Measurements from ENCODE around the gene NKD2.
"Not testable (repeated sequence)": the region's sequence is repeated elsewhere in the genome, so short reads cannot be mapped to it uniquely, and the experiment has no call there.

NKD2 gene, protein sequence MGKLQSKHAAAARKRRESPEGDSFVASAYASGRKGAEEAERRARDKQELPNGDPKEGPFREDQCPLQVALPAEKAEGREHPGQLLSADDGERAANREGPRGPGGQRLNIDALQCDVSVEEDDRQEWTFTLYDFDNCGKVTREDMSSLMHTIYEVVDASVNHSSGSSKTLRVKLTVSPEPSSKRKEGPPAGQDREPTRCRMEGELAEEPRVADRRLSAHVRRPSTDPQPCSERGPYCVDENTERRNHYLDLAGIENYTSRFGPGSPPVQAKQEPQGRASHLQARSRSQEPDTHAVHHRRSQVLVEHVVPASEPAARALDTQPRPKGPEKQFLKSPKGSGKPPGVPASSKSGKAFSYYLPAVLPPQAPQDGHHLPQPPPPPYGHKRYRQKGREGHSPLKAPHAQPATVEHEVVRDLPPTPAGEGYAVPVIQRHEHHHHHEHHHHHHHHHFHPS

DNA sequence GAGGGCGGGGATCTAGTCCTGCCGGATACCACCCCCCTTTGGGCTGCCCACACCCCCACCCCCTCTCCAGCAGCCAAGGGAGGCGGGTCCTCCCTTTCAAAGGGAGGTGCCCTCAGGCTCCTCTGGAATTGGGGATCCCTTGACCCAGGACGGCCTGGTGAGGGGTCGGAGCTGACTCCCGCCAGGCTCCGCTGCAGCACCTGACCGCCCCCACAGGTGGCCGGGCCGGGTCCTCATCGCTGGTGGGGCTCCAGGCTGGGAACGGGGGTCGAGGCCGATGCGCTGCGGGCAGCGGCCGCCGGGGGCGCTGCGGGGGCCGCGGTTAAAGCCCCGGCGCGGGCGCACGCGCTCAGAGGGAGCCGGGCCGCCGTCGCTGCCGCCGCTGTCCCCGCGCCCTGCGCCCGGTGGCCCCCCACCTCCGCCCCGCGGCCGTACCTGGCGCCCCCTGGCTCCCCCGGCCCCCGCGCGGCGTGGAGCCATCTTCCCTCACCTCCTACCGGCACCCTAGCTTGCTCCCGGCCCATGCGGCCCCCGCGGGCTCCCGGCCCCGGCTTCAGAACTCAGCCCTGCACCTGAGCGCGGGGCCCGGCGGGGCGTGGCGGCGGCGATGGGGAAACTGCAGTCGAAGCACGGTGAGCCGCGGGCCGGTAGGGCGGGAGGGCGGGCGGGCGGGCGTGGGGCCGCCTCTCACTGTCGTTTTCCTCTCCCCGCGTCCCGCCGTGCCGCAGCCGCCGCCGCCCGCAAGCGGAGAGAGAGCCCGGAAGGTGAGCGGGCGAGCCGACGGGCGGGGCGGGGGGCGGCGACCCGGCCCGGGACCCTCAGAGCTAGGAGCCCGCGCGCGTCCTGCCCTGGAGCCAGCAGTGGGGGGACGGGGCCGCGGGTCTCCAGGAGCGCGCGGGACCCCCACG lies at the start of gene NKD2:
NKD2 (plus strand) TSS at position 352 of the 908 bp plus-strand sequence; CDS start at position 608, 256 bp downstream.
- DNase-seq: peak; percentile 41

DNA sequence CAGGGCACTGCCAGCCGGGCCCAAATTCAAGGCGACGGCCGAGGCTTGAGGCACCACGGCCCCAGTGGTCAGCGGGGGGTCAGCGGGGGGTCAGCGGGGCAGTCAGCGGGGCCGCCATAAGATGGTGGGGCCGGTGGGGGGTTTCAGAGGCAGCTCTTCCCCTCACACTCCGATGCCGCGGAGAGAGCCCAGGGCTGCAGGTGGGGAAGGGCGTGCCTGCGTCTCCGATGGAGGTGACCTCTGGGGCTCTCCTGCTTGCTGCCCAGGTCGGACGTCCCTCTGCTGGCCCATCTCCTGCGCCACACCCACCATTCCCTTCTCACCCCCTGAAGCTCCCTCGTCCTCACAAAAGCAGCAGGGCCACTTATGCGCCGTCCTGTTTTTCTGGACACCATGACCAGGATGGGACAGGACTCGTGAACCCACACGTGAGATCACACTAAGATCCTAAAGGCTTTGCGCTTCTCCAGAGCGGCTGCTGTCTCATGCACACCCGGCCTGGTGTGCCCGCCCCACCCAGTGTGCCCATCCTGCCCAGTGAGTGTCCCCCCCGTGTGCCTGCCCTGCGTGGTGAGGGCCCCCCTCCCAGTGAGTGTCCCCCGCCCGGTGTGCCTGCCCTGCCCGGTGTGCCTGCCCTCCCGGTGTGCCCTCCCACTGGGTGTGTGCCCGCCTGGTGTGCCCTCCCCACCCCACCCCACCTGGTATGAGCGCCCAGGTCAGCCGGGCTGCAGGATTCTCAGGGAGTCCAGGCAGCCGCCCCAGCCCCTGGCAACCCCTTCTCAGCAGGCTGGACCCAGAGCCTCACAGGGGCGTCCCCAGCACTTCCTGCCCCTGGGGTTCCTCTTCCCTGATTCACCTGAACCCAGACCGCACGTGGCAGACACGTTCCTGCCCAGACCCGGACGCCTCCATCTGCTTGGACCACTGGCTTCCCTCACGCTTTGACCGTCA lies 48.7 kb upstream of the NKD2 start:
- DNase-seq: no peak

DNA sequence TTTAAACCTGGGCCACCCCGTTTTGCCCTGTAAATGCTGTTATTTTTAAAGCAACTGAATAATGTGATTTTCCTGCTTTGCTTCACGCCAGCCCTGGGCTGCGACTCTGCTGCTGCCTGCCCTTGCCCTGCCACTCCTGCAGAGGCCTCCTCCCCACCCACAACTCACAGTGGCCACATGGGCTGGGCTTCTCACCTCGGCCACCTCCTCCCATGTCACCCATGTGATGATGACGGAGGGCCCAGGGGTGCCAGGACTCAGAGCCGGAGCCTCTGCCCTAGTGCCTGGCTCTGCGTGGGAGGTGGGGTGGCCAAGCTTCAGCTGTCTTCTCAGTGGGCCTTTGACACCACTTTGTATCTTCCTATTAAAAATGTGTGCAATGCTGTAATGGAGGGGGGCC lies 48.1 kb upstream of the NKD2 start:
- DNase-seq: no peak

DNA sequence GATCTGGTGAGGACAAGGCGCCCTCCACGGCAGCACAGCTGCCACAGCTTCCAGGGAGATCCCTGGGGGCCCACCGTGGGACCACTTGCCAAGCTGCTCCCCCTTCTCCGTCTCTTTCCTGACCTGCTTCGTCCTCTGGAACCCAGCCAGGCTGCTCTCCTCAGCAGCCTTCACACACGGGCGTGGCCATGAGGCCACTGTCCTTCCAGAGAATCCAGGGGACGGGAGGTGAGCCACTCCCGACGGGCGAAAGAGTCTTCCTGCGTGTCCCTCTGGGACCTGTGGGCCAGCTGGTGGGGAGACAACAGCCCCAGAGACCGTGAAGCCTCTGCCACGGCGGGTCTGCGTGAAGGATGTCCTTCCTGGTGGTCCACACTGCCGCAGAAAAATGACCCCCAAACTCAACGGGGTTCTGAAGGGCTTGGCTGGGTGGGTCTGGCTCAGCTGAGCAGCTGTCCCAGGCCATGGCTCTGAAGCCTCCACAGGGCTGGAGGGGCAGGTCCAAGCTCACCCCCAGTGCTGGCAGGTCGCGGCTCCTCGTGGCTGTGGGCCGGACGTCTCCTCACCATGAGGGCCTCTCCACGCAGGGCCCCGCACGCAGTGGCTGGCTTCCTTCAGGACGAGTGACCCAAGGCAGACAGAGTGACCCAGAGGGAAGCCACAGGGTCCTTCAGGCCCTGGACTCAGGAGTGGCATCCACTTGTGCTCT lies 47.4 kb upstream of the NKD2 start:
- DNase-seq: no peak

DNA sequence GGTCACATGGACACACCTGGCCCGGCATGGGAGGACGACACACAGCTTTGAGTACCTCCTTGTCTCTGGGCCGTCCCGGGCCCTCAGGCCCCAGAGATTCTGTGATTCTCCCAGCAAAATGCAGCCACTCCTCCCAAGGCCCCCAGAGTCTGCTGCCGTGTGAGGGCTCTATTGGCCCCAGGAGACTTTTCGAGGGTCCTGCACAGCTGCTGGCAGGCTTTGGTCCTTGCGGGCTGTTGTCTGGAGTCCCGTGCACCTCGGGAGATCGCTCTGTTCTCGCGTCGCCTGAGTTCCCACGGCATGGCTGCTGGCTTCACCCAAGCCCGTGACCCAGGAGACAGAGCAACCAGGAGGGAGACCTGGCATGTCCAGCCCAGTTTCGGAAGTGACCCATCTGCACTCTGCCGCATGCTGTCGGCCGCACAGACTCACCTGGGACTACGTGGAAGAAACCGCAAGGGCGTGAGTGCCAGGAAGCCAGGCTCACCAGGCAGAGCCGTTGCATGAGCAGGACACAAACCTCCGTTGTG lies 46.8 kb upstream of the NKD2 start:
- DNase-seq: no peak

DNA sequence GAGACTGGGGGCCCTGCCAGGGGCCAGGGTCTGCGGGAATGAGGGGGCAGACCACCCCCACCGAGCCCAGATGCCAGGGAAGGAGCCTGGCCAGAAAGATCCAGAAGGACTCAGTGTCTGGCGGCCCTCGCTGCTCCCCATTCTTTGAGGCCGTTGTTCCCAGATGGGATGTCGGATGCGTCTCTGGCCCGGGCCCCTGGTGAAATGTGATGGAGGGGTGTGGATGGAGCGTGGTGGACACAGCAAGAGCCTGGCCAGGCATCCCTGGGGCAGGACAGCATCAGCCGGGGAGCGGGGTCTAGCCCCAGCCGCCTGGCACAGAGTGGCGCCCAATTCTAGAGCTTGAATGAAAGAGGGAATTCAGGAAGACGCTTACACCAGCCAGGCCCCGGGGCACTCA lies 46.2 kb upstream of the NKD2 start:
- DNase-seq: no peak

DNA sequence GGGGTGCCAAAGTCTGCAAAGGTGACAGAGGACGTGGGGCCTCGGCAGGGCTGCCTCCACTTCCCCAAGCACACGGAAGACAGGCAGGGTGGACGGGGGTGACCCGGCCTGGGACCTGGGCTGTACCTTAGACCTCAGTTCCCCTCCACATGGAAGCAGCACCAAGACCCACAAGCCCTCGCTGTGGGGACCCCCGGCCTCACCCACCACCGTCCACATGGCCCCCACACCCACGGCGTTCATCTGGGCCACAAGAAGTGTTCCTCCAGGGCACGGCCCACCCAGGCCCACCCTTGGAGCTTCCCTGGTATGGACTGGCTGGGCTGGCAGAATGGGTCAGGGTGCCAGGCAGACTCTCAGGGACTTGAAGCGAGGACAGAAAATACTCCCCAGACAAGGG lies 45.8 kb upstream of the NKD2 start:
- no peak for DNase-seq

DNA sequence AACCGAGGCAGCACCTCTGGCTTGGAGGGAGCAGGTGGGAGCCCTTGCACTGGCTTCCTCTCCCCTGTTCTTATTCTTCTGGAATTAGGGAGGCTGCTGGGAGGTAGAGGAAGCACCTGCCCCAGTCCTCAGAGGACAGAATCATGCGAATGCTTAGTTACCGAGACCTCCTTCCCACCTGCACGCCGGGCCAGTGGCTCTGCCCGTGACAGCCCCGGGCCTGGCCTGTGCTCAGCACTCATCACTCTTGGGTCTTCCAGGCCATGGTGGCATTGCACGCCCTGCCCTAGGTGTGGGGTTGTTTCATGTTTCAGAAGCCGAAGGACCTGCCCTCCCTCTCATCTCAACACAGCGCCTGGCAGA lies 45.3 kb upstream of the NKD2 start:
- no peak for DNase-seq

DNA sequence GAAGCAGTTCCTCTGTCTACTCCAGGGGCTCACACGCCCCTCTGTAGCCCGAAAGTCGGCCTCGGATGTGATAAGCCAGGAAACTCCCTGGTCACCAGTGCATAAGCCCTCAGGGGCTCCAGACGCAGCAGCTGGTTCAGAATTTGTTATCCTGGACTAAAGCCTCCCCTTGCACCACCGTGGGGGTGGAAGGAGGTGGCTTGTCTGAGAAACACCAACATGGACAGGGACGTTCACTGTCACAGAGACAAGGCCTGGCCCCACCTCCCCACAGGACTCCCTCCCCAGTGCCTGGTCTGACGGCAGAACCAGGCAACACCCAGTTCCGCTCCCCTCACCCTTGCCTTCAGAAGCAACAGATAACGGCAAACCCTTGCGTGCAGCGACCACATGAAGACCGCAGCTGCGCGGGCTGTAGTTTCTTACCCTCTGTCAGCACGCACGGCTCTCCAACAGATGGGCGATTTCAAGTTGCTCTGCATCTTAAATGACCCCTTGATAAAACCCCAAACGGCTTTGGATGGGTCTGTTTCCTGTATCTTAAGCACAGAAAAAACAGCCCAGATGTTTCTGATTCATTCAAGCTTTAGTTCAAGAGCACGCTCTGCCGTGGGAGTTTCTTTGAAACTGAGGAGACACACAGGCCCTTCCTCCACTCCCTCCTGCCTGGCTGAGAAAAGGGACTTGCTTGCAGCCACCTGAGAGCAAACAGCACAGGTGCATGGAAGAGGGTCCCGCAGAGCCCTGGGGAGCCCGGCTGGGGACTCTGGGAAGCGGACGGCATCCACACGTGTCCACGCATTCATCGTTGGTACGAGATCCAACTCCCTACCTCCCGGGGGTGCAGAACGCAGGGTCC lies 44.7 kb upstream of the NKD2 start:
- DNase-seq: peak; percentile 71

DNA sequence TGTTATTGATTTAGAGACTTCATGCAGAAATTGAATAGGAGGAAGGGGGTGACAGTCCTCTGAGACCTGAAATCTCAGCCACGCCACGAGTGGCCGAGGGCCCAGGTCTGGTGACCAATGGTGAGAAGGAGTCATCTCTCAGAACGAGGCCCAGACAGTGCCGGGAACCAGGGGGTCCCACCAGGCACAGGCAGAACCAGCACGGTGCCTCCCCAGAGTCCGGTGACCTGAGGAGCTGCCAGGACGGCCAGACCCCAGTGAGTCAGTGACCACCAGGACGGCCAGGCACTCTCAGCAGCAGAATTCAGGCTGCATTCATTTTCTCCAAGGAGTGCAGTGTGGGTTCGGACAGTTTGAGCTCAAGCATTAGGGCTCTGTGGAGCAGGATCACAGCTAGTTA lies 43.8 kb upstream of the NKD2 start:
- no peak for DNase-seq

DNA sequence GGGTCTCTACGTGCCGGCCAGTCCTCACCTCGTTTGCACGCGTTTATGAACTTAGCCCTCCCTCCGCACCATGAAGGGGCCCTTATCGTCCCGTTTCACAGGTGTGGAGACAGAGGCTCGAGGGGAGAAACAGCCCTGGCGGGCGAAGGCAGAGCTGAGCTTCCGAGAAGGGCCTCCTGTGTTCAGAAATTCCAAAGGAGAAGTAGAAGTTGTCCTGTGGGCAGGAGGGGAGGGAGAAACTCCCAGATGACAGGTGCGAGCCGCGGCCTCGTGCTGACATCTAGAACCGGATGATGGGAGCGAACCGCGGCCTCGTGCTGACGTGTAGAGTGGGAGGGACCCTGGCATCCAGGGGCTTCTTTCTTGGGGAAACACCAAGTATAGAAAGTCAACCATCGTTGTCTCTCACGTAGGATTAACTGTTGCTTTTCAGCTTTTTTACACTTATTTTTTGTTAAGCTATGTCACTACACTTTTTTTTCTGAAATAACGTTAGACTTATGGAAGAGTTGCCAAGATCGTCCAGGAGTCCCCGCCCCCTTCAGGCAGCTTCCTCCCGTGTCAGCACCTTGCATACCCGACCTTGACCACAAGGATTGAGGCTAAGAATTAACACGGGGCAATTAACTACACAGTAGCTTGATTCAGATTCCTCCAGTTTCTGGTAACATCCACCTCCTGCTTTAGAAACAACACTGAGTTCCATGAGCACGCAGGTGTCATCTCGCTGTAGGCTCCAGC lies 42.8 kb upstream of the NKD2 start:
- peak; percentile 20 for DNase-seq

DNA sequence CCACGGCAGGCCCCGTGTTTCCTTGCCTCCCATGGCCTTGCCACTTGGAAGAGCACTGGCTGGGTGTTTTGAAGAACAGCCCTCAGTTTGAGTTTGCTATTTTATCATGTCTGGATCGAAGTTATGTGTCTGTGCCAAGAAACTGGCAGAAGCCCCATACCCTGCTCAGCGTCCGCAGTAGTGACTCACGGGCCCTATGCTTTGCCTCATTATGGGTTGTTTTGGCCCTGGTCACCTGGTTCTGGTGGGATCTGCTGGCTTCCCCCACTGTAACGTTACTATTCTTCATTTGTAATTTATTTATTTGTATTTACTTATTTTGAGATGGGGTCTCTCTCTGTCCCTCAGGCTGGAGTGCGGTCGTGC lies 42.3 kb upstream of the NKD2 start:
- DNase-seq: no peak

DNA sequence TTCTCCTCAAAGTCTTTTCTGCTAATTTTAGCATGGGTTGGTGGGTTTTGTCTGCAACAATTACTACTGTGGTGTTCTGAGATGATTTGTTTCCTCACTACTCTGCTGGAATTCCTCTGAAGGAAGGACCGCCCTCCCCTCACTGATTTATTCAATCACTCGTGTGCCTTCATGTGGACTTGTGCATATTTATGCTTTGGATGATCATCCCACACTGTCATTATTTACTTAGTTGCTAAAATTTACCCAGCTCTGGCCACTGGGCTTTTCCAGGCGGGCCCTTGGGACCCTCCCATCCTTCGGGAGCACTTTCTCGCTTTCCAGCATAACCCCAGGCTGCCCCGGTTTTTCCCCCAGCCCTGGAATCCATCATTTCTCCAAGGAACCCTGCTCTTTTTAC lies 41.7 kb upstream of the NKD2 start:
- DNase-seq: no peak

DNA sequence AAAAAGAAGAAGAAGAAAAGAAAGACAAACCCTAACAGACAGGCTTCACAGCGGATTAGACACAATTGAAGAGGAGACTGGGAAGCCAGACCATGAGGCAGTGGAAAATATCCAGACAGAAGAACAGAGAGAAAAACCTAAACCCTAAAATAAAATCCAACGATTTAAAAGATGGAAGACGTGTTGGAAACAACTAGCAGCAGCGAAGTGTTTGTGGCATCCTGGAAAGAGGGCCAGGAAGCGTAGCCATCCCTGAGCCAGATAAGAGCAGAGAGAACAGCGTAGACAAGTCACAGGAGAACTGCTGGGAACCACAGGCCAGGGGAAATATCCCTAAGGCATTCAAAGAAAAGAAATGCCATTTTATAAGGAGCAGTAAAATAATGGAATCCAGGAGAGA lies 39.7 kb upstream of the NKD2 start:
- no peak for DNase-seq

DNA sequence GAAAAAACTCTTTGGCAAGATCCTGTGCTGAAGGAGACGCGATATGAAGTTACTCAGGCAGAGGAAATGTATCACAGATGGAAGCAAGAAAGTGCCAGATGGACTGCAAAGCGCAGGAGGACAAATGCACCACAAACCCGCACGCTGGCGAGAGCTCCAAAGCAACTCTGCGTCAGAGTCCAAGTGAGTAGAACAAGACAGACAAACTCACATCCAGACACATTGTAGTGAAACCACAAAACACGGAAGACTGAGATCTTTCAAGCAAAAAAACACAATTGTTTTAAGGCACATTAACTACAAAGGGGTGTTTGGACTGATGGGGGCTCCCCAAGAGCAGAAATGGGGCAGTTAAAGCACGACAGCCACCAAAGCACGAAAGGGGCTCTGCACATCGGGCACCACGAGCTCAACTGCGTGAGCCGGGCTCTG lies 39.2 kb upstream of the NKD2 start:
- no peak for DNase-seq

DNA sequence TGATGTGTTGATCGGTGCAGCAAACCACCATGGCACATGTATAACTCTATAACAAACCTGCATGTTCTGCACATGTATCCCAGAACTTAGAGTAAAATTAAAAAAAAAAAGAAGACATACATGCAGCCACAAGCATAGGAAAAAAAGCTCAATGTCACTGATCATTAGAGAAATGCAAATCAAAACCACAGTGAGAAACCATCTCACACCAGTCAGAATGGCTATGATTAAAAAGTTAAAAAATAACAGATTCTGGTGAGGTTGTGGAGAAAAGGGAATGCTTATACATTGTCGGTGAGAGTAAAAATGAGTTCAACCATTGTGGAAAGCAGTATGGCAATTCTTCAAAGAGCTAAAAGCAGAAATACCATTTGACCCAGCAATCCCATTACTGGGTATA lies 36.0 kb upstream of the NKD2 start:
- DNase-seq: not testable (repeated sequence)

DNA sequence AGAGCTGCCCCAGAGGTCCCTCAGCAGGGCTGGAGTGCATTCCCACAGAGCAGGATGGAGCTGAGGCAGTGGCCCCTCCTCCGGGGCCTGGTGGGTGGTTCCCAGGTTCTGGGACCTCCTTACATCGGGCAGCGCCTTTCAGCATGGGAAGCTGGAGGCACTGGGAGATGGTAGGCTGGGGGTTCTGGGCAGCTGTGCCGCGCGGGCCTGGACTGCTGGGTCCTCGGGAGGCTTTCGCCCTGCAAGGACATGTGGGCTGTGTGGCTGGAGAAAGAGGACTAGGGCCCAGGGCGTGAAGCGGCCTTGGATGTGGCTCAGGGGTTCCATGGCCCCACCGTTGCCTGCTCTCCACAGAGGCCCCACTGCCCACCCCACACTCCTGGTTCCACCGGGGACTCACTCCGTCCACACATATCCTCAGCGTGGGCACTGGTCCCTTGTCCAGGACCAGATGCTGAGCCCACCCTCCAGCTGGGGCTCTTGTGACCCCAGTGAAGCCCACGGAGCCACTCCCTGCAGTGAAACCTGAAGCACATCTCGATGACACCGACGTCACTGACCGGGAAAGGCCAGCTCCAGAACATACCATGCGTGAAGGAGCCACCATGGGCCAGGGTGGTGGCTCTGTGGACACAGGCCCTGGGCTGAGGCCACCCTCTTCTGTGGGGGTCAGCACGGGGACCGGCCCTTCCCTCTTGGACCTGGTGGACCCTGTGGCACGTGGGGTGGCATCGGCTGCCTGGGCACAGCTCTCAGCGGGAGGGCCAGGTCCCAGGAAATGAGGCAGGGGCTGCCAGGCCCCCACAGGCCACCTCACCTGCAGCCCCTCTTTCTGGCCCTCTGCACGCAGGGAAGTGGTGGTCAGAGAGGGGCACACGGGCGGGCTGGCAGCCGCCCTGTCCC lies 31.5 kb upstream of the NKD2 start:
- DNase-seq: no peak

DNA sequence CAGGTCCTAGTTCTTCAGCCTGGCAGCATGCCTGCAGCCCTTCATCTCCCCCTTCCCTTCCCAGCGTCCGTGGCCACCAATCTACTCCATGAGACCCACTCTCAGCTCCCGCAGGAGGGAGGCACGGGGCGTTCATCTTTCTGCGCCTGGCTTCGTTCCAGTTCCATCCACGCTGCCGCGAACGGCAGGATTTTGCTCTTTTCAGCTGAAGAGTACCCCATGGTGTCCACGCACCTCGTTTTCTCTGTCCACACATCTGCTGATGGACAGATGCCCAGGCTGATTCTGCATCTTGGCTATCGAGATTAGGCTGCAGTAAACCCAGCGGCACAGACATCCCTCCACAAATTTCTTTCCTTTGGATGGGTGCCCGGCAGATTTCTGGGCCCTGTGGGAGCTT lies 30.5 kb upstream of the NKD2 start:
- no peak for DNase-seq

DNA sequence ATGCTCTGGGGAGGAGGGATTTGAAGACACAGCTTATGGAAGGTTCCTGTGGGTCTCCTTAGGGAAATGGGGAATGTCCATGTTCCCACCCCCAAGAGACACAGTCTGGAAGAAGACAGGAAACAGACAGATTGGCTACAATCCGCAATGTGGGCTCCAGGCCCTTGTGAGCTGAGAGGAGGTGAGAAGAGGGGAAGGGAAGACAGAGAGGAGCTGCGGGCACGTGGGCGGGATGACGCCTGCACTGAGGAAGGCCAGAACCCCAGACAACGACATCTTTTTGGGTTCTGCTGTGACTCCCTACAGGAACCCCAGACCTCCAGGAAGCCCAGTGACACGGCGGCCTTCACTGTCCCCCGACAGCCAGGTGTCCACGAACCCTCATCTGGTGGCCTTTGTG lies 29.9 kb upstream of the NKD2 start:
- DNase-seq: no peak

Data from activated CD4-positive, alpha-beta T cell treated with anti-CD3 and anti-CD28 coated beads, Interleukin-2, Interleukin-6, amounts not matched to agents 100 ng/mL and 50 ng/mL, durations not matched to agents 16 hours and 8 hours (primary cell).